M059J (cell line): ENCODE data around the gene HOXC4. TPM values are rescaled to one million over a fixed set of nuclear protein-coding genes. Genes with fewer than 3 reads are reported as not detected.

ENCODE experiments used
- DNase-seq: peaks from one replicate; pipeline ENCODE4 v3.0.0-alpha.2; 2012; ENCODE audit warnings: low read depth
- total RNA-seq: library from RNA; depleted of rRNA; stranded (reverse); fragments of >200 nt; shearing (Covaris generic); gene quantifications from 2 replicates; pipeline ENCODE4 v1.2.3, GENCODE V29; 2014; rRNA removed

HOXC4 gene
- 1.9 and 4.3 TPM in 2 replicates for total RNA-seq

DNA sequence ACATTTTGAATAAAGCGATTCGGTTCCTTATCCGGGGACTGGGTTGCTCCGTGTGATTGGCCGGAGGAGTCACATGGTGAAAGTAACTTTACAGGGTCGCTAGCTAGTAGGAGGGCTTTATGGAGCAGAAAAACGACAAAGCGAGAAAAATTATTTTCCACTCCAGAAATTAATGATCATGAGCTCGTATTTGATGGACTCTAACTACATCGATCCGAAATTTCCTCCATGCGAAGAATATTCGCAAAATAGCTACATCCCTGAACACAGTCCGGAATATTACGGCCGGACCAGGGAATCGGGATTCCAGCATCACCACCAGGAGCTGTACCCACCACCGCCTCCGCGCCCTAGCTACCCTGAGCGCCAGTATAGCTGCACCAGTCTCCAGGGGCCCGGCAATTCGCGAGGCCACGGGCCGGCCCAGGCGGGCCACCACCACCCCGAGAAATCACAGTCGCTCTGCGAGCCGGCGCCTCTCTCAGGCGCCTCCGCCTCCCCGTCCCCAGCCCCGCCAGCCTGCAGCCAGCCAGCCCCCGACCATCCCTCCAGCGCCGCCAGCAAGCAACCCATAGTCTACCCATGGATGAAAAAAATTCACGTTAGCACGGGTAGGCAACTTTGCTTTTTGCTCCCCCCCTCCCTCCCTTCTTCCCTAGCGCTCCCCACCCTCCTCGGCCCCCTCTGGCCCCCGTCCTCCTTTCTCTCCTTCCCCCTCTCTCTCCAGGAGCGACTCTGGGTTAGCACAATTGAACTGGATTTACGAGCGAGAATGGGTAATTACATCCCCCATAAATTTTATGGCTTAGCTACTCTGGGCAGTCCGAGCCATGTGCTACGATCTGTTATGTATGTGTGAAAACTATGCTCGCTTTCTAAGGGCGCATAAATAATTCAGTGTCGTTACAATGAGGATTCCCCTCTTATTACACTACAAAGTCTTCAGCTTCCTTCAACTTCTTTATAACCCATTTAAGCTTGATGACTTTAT lies at the start of gene HOXC4:
Gene HOXC4 (plus strand): TSS at position 85 of the 991 bp plus-strand sequence. CDS start 88 bp downstream, at position 173.
- DNase-seq = no peak

DNA sequence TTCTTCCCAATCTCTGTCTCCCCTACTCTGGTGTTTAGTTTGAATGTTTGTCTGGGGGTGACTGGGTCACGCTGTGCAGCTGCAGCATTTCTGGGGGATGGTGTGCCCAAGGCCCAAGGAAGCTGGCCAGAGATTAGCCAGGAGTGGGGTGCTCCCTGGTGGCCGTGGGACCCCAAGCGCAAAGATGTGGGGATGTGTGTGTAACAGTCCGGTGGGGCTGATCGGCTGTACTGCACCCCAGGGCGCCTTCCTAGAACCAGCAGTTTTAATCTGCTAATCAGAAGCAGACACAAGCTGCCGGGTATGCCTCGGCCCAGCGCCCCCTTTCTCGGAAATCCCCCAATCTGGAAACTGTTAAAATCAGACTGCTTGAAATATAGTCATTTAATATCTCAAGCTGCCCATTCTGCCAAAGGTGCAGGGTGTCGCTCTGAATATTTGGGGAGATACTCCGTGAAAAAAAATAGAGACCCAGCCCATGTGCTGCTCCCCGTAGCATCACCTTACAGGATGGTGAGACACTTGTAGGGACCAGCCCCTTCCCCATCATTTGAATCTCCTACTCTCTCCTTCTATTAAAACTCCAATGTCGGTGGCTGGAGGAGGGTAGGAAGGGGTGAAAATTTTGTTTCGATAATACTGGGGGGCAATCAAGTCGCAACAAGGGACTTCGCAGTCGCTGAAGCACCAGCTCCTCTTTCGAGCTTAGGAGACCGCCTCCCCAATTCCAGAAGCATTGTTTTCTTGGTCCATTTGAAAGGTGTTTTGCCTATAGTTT lies 49.4 kb upstream of the HOXC4 start:
- DNase-seq = peak; percentile 30

DNA sequence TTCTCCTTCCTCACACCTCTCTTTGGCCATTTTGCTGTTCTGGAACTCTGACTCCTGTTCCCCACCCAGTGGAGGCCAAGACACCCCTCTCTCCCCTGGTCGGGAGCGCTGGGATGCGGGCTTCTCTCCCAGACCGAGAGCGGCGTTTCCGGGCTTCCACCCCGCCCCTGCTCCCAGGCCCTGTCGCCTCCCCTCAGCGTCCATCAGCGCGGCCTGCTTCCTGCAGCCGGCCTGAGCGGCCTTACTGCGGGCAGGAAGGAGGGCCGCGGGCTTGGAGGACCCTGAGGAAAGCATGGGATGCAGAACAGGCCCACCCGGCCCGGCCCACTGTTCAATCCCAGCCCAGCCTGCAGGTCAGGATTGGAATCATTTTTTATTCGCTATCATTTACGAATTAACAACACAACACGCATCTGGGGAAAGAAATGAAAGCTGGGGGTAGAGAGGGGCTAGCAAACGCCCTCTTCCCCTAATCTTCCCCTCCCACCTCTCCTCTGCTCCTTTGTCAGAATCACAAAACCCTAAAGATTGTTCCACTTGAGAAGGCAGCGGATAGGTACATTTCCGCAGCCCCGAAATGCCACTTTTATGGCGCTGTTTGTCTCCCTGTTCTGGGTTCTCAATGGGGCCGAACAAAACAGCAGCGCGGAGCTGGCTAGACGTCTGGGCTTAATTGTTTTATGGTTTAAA lies 48.6 kb upstream of the HOXC4 start:
- no peak for DNase-seq

DNA sequence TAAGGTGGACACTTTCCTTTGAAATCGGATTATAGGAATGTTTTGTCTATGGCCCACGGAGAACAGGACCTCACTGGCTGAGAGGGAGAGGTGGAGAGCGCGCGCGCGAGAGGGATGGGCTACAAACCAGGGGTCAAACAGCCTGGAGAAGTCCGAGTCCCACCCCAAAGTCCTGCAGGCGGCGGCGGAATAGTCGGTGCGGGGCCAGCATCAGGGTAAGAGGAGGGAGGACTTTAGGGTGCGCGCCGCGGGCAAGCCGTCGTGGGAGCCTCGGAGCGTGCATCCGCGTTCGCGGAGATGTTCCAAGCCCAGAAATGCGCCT lies 48.1 kb upstream of the HOXC4 start:
- no peak for DNase-seq

DNA sequence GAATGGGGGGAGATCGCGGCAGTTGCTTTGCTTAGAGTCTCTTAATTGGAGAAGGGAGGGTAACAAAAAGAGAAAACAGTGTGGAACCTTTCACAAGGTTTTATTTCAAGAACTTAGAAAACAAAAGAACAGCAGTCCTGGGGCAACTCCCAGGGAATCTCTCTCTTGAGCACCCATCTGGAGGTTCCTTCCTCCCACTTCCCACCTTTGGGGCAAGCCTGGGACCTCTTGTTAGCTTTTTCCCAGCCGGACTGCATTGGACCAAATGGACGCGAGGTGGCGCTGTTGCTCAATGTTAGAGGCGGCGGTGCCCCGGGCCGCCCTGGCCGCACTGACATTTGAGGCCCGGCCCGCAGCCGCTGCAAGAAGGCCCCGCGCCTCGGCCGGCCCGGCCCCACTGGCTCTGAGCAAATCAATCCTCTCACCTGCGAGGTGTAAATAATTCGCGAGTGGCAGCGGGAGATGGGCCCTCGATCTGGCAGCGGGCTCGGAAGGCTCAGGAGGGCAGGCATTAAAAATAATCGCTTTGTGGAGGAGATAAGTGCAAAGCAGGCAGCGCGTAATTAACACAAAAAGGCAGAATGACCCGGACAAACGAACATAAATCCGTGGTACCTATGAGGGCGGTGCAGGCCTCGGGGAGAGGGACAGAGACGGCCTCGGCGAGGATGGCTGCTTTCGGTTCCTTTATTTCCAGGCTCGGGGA lies 47.6 kb upstream of the HOXC4 start:
- DNase-seq = peak; percentile 78

DNA sequence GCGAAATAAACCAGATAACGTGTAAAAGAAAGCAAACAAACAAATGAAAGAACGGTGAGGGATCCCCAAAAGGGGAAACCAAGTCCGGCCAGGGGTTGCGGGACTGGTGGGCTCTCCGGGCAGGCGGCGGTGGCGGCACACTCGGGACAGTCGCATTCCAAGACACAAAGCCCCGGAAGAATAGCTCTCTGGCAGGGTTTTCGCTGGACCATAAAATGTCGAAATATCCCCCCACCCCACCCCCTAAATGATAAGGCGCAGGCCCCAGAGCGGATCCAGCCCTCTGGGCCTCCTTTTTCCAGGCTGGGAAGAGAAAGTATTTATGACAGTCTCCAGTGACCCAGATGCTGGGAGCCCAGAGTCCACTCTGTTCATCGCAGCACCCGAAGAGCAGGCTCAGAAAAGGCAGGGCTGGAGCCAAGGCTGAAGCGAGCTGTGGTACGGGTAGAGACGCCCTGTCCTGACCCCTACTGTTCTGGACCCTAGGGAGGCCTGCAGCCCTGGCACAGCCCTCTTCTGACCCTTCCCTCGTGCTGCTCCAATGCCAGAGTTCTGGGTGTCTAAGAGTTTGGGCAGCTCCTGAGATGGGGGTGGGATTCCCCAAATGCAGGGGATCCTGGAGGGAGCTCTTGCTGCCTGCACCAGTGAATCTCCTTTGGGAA lies 46.9 kb upstream of the HOXC4 start:
- DNase-seq = no peak

DNA sequence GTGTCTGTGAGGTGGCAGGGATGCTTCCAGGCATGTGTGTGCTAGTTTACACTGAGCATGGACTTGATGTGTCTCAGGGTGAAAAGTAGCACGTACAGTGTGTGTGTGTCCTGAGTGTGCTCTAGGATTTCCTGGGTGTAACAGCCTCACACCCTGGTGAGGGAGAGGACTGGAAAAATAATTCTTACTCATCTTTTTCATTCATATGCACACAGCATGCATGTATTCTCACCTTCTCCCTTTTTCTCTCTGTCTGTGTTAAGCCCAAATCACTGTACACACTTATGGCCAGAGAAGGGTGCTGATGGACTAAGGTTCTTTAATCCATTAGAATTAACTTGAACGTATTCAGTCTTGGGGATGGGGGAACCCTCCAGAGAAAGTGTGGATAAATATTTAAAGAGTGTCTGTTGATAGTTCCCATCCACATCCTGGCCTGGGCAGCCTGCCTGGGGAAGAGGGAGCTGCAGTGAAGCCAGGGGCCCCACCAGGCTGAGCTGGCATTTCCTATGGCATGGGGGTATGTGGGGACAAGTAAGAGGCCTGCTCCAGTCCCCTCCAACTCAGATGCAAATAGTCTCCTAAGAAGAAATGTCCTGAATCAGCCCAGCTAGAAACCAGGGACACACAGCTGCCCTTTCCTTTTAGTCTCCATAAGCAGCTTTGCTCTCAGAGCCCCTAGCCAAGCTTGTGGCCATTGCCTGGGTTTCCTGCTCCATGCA lies 45.9 kb upstream of the HOXC4 start:
- no peak for DNase-seq

DNA sequence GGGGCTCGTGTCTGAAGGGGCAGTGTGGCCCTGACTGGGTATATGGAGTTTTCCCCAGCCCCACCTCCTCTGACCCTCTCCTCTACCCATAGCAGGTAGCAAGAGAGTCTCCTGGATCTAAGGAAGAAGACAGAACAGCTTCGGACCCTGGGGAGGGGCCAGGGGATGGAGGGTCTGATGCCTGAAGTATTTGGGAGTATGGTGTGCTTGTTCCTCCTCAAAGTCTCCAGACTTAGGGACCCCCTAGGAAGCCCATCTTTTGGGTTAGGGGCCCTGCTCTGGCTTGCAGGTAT lies 45.4 kb upstream of the HOXC4 start:
- no peak for DNase-seq

DNA sequence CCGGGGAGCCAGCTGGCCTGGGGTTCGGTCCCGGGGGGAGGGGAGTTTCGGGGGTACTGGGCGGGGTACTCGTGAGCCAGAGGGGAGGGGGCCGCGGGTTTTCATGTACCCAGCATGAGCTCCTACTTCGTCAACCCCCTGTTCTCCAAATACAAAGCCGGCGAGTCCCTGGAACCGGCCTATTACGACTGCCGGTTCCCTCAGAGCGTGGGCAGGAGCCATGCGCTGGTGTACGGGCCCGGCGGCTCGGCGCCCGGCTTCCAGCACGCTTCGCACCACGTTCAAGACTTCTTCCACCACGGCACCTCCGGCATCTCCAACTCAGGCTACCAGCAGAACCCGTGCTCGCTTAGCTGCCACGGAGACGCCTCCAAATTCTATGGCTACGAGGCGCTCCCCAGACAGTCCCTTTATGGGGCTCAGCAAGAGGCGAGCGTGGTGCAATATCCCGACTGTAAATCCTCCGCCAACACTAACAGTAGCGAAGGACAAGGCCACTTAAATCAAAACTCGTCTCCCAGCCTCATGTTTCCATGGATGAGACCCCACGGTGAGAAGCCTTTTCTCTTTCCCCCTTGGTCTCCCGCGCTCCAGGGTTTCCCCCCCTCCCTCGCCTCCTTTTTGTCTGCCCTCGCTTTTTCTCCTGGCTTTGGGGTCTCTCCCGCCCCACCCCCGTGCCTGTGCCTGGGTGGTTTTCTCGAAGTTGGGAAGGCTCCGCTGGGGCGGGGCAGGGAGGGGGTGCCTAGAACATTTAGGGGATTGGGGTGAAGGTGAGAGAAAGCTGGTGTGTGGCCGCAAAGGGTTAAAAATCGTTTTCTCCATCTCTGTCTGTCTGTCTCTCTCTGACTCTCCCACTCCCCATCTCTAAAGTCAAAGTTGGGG lies 44.2 kb upstream of the HOXC4 start:
- peak; percentile 43 for DNase-seq

DNA sequence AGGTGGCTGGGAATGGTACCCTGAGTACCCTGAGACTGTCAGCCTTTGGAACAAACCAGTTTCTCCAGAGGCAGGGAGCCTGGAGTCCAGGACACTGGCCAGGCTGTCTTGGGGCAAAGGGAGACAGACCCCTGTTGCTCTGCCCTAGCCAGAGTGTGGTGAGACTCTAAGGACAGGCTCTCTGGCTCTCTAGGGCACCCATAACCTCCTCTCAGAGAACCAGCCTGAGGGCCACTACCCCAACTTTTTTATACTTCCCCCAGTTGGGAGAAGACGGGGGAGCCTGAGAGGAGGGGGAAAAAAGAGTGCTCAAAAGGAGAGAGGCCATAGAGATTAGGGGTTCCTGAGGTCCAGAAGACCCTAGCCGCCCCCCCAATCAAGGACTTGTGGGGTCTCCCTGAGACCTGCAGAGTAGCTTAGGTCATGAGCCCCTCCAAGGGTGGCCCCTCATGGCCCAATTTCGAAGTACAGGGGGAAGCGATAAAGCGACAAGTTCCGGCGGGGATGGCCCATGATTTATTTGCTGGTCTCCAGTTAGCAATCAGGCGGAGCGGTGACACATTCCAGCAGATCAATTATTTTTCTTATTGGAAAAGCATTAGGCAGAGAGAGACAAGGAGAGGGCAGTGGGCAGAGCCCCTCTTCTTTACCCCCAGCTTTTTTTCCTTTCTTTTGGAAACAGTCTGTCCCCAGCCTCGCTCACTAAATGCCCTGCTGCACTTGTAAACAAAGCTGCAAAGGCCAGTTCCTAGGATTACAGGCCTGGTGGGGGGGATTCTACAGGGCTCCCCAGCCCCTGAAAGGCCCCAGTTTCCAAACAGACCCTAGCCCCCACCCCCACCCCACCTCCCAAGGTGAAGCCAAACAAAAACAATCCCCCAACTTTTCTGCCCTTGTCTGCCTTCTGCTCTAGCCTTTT lies 43.3 kb upstream of the HOXC4 start:
- no peak for DNase-seq

DNA sequence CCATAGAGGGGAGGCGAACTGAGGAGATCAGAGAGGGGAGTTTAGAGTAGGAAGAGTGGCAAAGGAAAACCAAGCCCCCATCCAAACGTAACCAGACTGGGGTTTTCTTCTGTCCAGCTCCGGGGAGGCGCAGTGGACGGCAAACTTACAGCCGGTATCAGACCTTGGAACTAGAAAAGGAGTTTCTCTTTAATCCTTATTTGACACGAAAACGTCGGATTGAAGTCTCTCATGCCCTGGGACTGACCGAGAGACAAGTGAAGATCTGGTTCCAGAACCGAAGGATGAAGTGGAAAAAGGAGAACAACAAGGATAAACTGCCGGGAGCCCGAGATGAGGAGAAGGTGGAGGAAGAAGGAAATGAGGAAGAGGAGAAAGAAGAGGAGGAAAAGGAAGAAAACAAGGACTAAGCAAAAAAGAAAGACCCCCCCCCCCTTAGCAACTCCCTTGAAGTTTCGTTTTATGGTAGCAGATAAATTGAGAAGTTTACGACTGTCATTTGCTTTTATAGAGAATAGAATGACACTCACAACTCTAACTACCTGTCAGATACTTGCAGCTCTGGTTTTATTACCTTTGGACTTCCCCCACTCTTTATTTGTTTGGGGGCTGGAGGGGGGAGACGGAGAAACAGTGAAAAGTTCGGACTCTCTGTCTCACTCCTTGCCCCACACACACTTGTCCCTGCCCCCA lies 42.5 kb upstream of the HOXC4 start:
- DNase-seq = no peak

DNA sequence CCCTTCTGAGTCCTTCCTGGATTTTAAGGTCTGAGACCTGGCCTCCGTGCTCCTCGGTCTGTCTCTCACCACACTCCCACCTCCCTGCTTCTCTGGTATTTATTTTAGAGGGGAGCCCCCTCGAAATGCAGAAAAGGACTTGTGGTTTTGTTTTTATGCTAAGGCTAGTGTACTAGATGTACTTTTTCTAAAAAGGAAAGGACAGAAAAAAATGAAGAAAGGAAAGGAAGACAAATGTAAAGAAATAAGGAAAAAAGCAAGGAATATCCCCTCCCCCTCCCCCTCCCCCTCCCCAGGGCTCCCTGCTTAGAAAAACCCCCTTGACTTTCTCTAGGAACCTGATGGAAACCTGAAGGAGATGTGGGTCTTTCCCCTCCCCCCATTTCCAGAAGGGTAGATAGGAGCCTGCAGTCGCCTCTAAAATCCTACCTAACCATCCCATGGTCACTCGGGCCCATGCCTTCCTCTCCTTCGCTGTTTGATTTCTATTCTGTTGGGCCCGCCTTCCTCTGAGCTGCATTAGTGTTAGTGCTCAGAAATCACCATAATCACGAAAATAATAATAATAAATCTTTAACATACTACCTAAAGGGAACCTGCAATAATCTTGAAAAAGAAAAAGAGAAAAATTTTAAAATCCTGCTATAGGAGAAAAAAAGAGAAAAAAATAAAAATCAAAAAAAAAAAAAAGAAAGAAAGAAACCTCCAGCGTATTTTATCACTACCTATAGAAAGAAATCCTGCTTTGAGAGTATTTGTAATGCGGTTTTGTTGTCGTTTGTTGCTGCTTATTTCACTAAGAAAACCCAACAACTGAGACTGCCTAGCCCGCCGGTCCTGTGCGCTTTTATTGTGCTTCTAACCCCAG lies 41.7 kb upstream of the HOXC4 start:
- no peak for DNase-seq

DNA sequence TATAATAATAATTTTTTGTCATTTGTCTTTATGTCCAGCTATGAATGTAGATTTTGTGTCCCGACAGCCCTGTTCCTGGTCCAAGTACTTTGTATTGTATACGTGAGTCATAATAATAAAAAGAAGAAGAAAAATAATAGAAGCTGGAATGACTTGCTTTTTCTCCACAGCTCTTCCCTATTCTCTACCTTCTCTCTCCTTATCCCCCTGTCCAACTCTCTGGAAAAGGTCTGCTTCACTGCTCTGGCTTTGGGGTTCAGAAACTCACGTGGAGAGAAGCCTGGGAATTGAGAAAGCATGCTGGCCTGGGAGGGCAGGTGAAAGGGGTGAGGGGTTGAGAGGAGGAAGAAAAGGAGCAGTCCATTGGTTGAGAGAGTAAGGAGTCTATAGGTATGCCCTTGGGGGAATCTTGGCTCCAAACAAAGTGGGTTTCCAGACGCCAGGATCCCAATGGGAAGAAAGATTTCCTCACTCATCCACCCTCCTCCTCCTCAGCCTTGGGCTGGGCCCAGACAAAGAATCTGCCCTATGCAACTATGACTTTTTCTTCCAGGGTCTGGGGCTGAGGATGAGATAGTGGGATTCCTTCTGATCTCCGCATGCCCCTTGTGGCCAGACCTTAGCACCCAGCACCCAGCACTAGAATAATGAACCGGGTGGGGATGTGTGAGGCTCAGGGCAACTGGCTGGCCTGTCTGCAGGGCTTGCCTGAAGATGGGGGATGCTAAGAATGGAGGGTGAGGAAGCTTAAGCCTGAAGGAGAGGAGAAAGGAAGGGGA lies 40.8 kb upstream of the HOXC4 start:
- DNase-seq = no peak

DNA sequence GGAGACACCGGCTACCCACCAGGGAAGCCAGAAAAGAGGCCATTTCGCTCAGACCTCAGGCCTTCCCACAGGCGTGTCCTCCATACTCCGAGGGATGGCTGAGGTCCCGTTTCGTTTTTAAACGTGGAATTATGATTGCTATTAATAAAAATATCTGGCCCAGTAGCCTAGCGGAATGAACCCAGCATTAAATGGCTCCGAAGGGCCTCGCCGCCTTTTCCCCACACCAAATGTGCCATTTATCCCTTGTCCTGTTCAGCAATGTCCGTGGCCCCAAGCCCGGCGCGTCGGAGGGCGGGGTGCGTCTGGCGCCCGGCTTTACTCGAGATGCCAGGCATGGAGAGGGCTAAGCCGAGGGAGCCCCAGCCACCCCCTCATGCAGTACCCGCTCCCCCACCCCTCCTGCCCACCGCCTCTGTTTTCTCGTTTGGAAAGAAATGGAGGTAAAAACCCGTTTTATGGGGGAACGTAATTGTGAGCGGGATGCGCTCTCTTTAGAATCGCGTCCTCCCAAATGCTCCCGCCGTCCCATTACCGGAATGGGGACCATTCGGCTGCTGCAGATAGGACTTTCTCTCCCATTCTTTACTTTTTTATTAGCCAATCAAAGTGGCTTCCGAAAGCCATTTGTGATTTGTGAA lies 39.1 kb upstream of the HOXC4 start:
- DNase-seq = no peak
